ENCODE data around the gene FTO. TPM values are rescaled to one million over a fixed set of nuclear protein-coding genes. Genes with fewer than 3 reads are reported as not detected.

FTO gene
- total RNA-seq, 2 experiments from 2014 or later = 48.6 to 53.2 TPM

GRCh38 chr16:53922807-53923571 lies 219.0 kb downstream of the FTO start:
- ATAC-seq = no peak
- ChIA-PET POLR2A (no interaction called here), CTCF (no interaction called here)
- peaks cover 5% of the 10 kb centered on the region for H3K4me1 Mint-ChIP-seq (ENCODE audit: low read depth)
- TF ChIP-seq CTCF (IDR thresholded peaks at IDR 0.05) = no peak
- intact Hi-C loops (cut with micrococcal nuclease) = no loop called here
- no peak for DNase-seq
- H3K27me3 Mint-ChIP-seq = no peaks in the 10 kb centered on the region
- H3K27ac Mint-ChIP-seq = no peak overlapping the region
- peaks cover 2% of the 10 kb centered on the region for H3K36me3 Mint-ChIP-seq (ENCODE audit: low read depth)
- no peaks in the 10 kb centered on the region for H3K9me3 Mint-ChIP-seq
- H3K4me3 Mint-ChIP-seq = no peak overlapping the region

GRCh38 chr16:53924331-53925106 lies 220.6 kb downstream of the FTO start:
- Mint-ChIP-seq H3K4me3 (no peak overlapping the region), H3K4me1 (ENCODE audit: low read depth) (peaks cover 5% of the 10 kb centered on the region), H3K36me3 (ENCODE audit: low read depth) (peaks cover 5% of the 10 kb centered on the region), H3K9me3 (no peaks in the 10 kb centered on the region), H3K27me3 (no peaks in the 10 kb centered on the region), H3K27ac (no peak overlapping the region)
- CTCF ChIA-PET = no interaction called here
- intact Hi-C loops (cut with micrococcal nuclease) = no loop called here
- TF ChIP-seq CTCF (IDR thresholded peaks at IDR 0.05) = no peak
- ATAC-seq = no peak
- DNase-seq = no peak
- POLR2A ChIA-PET = no interaction called here

GRCh38 chr16:53925107-53925410 lies 221.1 kb downstream of the FTO start:
- intact Hi-C loops (cut with micrococcal nuclease) = no loop called here
- Mint-ChIP-seq H3K9me3 (no peaks in the 10 kb centered on the region), H3K36me3 (ENCODE audit: low read depth) (peaks cover 5% of the 10 kb centered on the region), H3K27me3 (no peaks in the 10 kb centered on the region), H3K4me1 (ENCODE audit: low read depth) (peaks cover 5% of the 10 kb centered on the region), H3K4me3 (no peak overlapping the region), H3K27ac (no peak overlapping the region)
- no peak for TF ChIP-seq CTCF (IDR thresholded peaks at IDR 0.05)
- POLR2A ChIA-PET = no interaction called here
- ATAC-seq (no peak), DNase-seq (no peak)
- CTCF ChIA-PET = no interaction called here

GRCh38 chr16:53925526-53925925 lies 221.6 kb downstream of the FTO start:
- H3K27me3 Mint-ChIP-seq = no peaks in the 10 kb centered on the region
- no peak for ATAC-seq
- ChIA-PET CTCF (no interaction called here), POLR2A (no interaction called here)
- no peak overlapping the region for H3K27ac Mint-ChIP-seq
- H3K36me3 Mint-ChIP-seq (ENCODE audit: low read depth) = peaks cover 5% of the 10 kb centered on the region
- DNase-seq = no peak
- peaks cover 5% of the 10 kb centered on the region for H3K4me1 Mint-ChIP-seq (ENCODE audit: low read depth)
- intact Hi-C loops (cut with micrococcal nuclease) = no loop called here
- H3K4me3 Mint-ChIP-seq = no peak overlapping the region
- no peaks in the 10 kb centered on the region for H3K9me3 Mint-ChIP-seq
- TF ChIP-seq CTCF (IDR thresholded peaks at IDR 0.05) = no peak

GRCh38 chr16:53926209-53926608 lies 222.3 kb downstream of the FTO start:
- H3K27me3 Mint-ChIP-seq = no peaks in the 10 kb centered on the region
- peaks cover 5% of the 10 kb centered on the region for H3K36me3 Mint-ChIP-seq (ENCODE audit: low read depth)
- H3K27ac Mint-ChIP-seq = no peak overlapping the region
- intact Hi-C loops (cut with micrococcal nuclease) = no loop called here
- DNase-seq (no peak), ATAC-seq (no peak)
- no peak overlapping the region for H3K4me3 Mint-ChIP-seq
- no peak for TF ChIP-seq CTCF (IDR thresholded peaks at IDR 0.05)
- H3K9me3 Mint-ChIP-seq = no peaks in the 10 kb centered on the region
- peaks cover 5% of the 10 kb centered on the region for H3K4me1 Mint-ChIP-seq (ENCODE audit: low read depth)
- CTCF ChIA-PET = no interaction called here
- POLR2A ChIA-PET = interaction anchor here (0.6 kb wide), 1 partner anchor 805 kb away, joined by 3 read pairs; no protein-coding TSS in a partner anchor

Measured in activated CD8-positive, alpha-beta T cell treated with anti-CD3 and anti-CD28 coated beads for 36 hours (primary cell).